Measurements from ENCODE around the gene VEGFC. TPM values are rescaled to one million over a fixed set of nuclear protein-coding genes. Genes with fewer than 3 reads are reported as not detected.
A peak's percentile ranks its signal among the peaks of the same experiment; 100 is the strongest.

Gene VEGFC
- polyA plus RNA-seq, 1 donor (not counting 4 experiments of a cell fraction or from before 2014, with no cell fraction given): 19.4 TPM

DNA sequence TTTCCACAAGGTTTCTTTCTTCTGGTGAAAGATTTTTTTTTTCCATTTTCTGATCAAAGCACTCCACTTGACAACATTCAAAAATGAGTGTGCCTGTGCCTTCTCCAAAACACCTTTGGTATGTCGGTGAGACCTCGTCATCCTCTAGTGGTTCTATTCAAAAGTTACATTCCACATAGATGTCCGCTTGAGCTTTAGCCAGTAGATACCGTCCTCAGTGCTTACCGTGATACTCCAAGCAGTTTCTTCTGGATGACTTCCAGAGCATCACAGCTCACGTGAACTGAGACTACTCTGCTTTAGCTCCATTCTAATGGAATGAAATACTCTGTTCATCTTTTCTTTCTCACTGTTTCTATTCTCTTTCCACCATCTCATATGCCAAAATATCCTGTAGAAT is 38.2 kb upstream of the VEGFC start:
- H3K9ac ChIP-seq (ENCODE audit: control insufficient read depth, extremely low read depth, insufficient read depth, low read length): no peak overlapping the region
- no peaks in the 10 kb centered on the region for H4K20me1 ChIP-seq (ENCODE audit: control insufficient read depth, extremely low read depth, insufficient read depth, low read length)
- DNase-seq (ENCODE audit: low read depth, low spot score) (no peak), FAIRE-seq (peak; percentile 51)
- H3K4me3 ChIP-seq (ENCODE audit: control insufficient read depth in 2 of 3, extremely low read depth in 1 of 3, insufficient read depth in 2 of 3, low read depth in 1 of 3, low read length in 3 of 3): no peak overlapping the region
- no peak overlapping the region for H3K27ac ChIP-seq (ENCODE audit: control insufficient read depth, insufficient read depth, low read length)
- dilution Hi-C loops (cut with MboI; ENCODE audit: extremely low pct_ligation_motif_present, low sequenced_read_pairs): no loop called here
- H3K27me3 ChIP-seq (ENCODE audit: control insufficient read depth, extremely low read depth, insufficient read depth, low read length): no peaks in the 10 kb centered on the region
- no peak overlapping the region for H3K4me2 ChIP-seq (ENCODE audit: control insufficient read depth, extremely low read depth, insufficient read depth, low read depth, low read length)
- no peaks in the 10 kb centered on the region for H3K9me1 ChIP-seq (ENCODE audit: control insufficient read depth, extremely low read depth, insufficient read depth, low read length)
- peak overlapping the region; percentile 36 for H2AFZ ChIP-seq (ENCODE audit: control insufficient read depth, low read length)
- H3K4me1 ChIP-seq (ENCODE audit: control insufficient read depth, extremely low read depth, insufficient read depth, low read length): no peaks in the 10 kb centered on the region
- H3K79me2 ChIP-seq (ENCODE audit: control insufficient read depth, insufficient read depth, low read length): no peaks in the 10 kb centered on the region
- H3K36me3 ChIP-seq (ENCODE audit: control insufficient read depth in 2 of 2, extremely low read depth in 1 of 2, insufficient read depth in 2 of 2, low read length in 2 of 2): no peaks in the 10 kb centered on the region
- H3K9me3 ChIP-seq (ENCODE audit: control insufficient read depth, low read depth, low read length): no peaks in the 10 kb centered on the region
- TF ChIP-seq EZH2 (IDR thresholded peaks at IDR 0.05; ENCODE audit: low read length): no peak
- TF ChIP-seq CTCF (optimal IDR thresholded peaks at IDR 0.05 in 1 of 3, IDR thresholded peaks at IDR 0.05 in 1 of 3, conservative IDR thresholded peaks at IDR 0.05 in 1 of 3; ENCODE audit: extremely low read depth in 1 of 3, insufficient read depth in 2 of 3, low read length in 3 of 3): no peak

- no peak overlapping the region for H3K4me2 ChIP-seq (ENCODE audit: control insufficient read depth, extremely low read depth, insufficient read depth, low read depth, low read length)
Observed at GRCh38 chr4:176825586-176825985, 32.9 kb upstream of the VEGFC start.

More at GRCh38 chr4:176825586-176825985, 32.9 kb upstream of the VEGFC start:
- H3K4me1 ChIP-seq (ENCODE audit: control insufficient read depth, extremely low read depth, insufficient read depth, low read length): no peaks in the 10 kb centered on the region
- H3K9me3 ChIP-seq (ENCODE audit: control insufficient read depth, low read depth, low read length): no peaks in the 10 kb centered on the region
- no peaks in the 10 kb centered on the region for H3K27me3 ChIP-seq (ENCODE audit: control insufficient read depth, extremely low read depth, insufficient read depth, low read length)
- no peaks in the 10 kb centered on the region for H3K9me1 ChIP-seq (ENCODE audit: control insufficient read depth, extremely low read depth, insufficient read depth, low read length)
- TF ChIP-seq CTCF (optimal IDR thresholded peaks at IDR 0.05 in 1 of 3, IDR thresholded peaks at IDR 0.05 in 1 of 3, conservative IDR thresholded peaks at IDR 0.05 in 1 of 3; ENCODE audit: extremely low read depth in 1 of 3, insufficient read depth in 2 of 3, low read length in 3 of 3) (no peak), EZH2 (IDR thresholded peaks at IDR 0.05; ENCODE audit: low read length) (no peak)
- H3K9ac ChIP-seq (ENCODE audit: control insufficient read depth, extremely low read depth, insufficient read depth, low read length): no peak overlapping the region
- H3K79me2 ChIP-seq (ENCODE audit: control insufficient read depth, insufficient read depth, low read length): no peaks in the 10 kb centered on the region
- dilution Hi-C loops (cut with MboI; ENCODE audit: extremely low pct_ligation_motif_present, low sequenced_read_pairs): no loop called here
- H2AFZ ChIP-seq (ENCODE audit: control insufficient read depth, low read length): no peak overlapping the region
- H4K20me1 ChIP-seq (ENCODE audit: control insufficient read depth, extremely low read depth, insufficient read depth, low read length): no peaks in the 10 kb centered on the region
- DNase-seq (ENCODE audit: low read depth, low spot score): no peak
- no peak overlapping the region for H3K27ac ChIP-seq (ENCODE audit: control insufficient read depth, insufficient read depth, low read length)
- H3K4me3 ChIP-seq (ENCODE audit: control insufficient read depth in 2 of 3, extremely low read depth in 1 of 3, insufficient read depth in 2 of 3, low read depth in 1 of 3, low read length in 3 of 3): no peak overlapping the region
- no peak for FAIRE-seq
- peaks cover 0 to 1% of the 10 kb centered on the region in 2 experiments for H3K36me3 ChIP-seq (ENCODE audit: control insufficient read depth in 2 of 2, extremely low read depth in 1 of 2, insufficient read depth in 2 of 2, low read length in 2 of 2)

Data from keratinocyte (primary cell).